Measurements from ENCODE around the gene ATP5MC2.

DNA sequence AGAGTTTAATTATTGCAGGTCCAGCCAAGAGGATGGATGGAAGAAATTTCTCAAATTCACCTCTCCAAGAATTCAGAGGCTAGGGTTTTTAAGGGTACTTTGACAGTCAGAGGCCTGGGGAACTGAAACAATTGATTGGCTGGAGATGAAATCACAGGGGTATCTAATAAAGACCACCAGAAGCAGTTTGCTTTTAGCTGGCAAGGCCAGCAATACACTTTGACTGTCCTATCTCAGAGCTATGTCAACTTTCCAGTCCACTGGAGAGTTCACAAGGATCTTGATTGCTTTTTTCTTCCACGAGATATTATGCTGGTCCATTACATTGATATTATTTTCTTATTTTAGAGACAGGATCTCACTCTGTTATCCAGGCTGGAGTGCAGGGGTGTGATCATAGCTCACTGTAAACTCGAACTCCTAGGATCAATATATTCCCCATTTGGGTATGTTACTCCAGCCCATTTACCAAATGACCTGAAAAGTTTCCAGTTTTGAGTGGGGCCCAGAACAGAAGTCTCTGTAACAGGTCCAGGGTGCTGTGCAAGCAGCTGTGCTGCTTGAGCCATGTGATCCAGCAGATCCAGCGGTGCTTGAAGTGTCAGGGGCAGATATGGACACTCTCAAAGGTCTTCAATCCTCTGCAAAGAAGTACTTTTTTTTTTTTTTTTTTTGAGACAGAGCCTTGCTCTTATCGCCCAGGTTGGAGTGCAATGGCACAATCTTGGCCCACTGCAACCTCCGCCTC lies 32.5 kb downstream of the ATP5MC2 start:
- TF ChIP-seq POLR2A (IDR thresholded peaks at IDR 0.05; ENCODE audit: low read length) (no peak), GATA1 (IDR thresholded peaks at IDR 0.05; ENCODE audit: low read depth, low read length) (no peak)

Data from erythroblast (primary cell).